ENCODE results near the gene KHK.

KHK gene

DNA sequence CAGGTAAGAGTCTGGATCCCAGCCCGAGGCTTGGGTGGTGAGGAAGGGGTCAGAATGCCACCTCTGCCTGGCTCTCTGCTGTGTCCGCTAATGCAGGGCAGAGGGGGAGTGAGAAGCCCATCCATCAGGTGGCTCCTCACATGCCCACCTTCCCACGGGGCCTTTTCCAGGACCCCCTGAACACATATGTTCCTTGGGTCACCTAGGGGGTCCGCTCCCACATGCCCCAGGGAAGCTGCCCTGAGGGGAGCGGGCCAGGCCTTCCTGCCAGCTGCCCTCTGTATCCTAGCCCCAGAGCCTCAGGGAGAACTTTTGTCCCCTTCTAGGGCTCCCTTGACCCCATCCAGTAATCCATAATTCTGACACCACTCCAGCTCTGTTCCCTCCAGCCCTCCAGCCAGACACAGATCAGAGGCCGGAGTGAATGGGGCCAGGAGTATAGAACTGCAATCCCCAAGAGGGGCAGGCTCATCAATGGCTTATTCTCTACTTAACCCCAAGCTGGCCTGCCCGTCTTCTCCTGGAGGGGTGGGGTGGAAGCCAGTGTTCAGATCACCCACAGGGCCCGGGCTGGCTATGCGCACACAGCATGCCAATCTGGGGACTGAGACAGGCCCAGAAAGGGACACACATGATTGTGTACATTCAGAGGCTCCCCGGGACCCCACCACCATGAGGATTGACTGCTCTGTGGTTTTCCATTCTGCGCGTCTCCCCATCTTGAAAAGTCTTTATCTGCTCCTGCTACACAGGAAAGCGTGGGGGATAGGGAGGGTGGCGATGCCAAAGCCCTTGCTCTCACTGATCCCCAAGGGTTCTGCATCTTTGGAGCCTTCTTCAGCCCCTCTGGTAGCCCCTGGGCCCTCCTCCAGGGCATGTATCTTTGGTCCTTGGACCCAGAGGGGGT, 7.1 kb upstream of the KHK start:
- Histone ChIP-seq H3K27ac (replicated peaks; ENCODE audit: low read length) (no peak overlapping the region), H3K79me1 (ENCODE audit: low read depth, low read length) (no peaks in the 10 kb centered on the region), H3K9ac (ENCODE audit: low read depth, low read length, poor library complexity) (no peak overlapping the region), H2BK15ac (ENCODE audit: low read length) (peak overlapping the region; percentile 96), H3K9me3 (replicated peaks in 1 of 2; ENCODE audit: control insufficient read depth in 2 of 2, insufficient read depth in 1 of 2, low read depth in 1 of 2, low read length in 2 of 2) (no peaks in the 10 kb centered on the region), H3K23ac (ENCODE audit: low read depth, low read length, poor library complexity) (peak overlapping the region; percentile 3), H3K18ac (ENCODE audit: low read length) (peak overlapping the region; percentile 84), H3K4ac (ENCODE audit: low read length) (peak overlapping the region; percentile 41), H3K14ac (ENCODE audit: low read length) (peak overlapping the region; percentile 59), H3K27me3 (ENCODE audit: control insufficient read depth in 3 of 3, insufficient read depth in 3 of 3, low read depth in 1 of 3, low read length in 3 of 3) (no peaks in the 10 kb centered on the region), H3K4me3 (ENCODE audit: low read length in 2 of 2) (no peak overlapping the region), H2BK12ac (ENCODE audit: low read length) (peak overlapping the region; percentile 67), H3K4me2 (ENCODE audit: insufficient read depth, low read length, poor library complexity, severe bottlenecking) (no peak overlapping the region), H2AFZ (ENCODE audit: low read length) (peak overlapping the region; percentile 88), H4K8ac (ENCODE audit: low read depth, low read length) (no peak overlapping the region), H2BK5ac (ENCODE audit: low read length) (peak overlapping the region; percentile 57), H2AK5ac (ENCODE audit: low read depth, low read length) (peak overlapping the region; percentile 71), H3K36me3 (replicated peaks in 1 of 2; ENCODE audit: control insufficient read depth in 2 of 2, insufficient read depth in 2 of 2, low read length in 2 of 2) (no peaks in the 10 kb centered on the region), H4K91ac (ENCODE audit: low read depth, low read length, poor library complexity) (no peak overlapping the region), H2BK120ac (ENCODE audit: low read depth, low read length) (peak overlapping the region; percentile 84), H3K4me1 (ENCODE audit: control insufficient read depth in 2 of 2, insufficient read depth in 1 of 2, low read depth in 1 of 2, low read length in 2 of 2) (peaks cover 12 to 50% of the 10 kb centered on the region in 2 donors)
- no CpG with 5 or more reads among the region's 14 CpGs for WGBS, 2 donors (ENCODE audit: extremely low coverage in 2 of 2, insufficient read length in 2 of 2, insufficient replicate concordance in 1 of 2)
- DNase-seq (ENCODE audit: low spot score) = no peak

DNA sequence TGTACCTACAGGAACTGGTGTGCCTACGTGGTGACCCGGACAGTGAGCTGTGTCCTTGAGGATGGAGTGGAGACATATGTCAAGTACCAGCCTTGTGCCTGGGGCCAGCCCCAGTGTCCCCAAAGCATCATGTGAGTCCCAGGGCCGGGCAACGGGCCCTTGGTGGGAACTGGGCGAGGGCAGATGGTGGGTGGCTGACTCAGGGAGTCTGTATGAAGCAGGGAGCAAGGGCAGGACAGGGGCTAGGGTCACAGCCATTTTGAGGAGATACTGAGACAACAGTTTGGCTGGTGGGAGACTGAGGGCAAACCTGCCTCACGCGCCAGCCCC, 6.5 kb upstream of the KHK start:
- no peak overlapping the region for H4K8ac ChIP-seq (ENCODE audit: low read depth, low read length)
- no peaks in the 10 kb centered on the region for H3K79me1 ChIP-seq (ENCODE audit: low read depth, low read length)
- H3K36me3 ChIP-seq (replicated peaks in 1 of 2; ENCODE audit: control insufficient read depth in 2 of 2, insufficient read depth in 2 of 2, low read length in 2 of 2) = no peaks in the 10 kb centered on the region
- peak overlapping the region; percentile 57 for H2BK5ac ChIP-seq (ENCODE audit: low read length)
- H3K27ac ChIP-seq (replicated peaks; ENCODE audit: low read length) = no peak overlapping the region
- H3K27me3 ChIP-seq (ENCODE audit: control insufficient read depth in 3 of 3, insufficient read depth in 3 of 3, low read depth in 1 of 3, low read length in 3 of 3) = peaks cover 0 to under 1% (median 0%) of the 10 kb centered on the region in 3 experiments
- peak overlapping the region; percentile 96 for H2BK15ac ChIP-seq (ENCODE audit: low read length)
- H2BK12ac ChIP-seq (ENCODE audit: low read length) = peak overlapping the region; percentile 67
- DNase-seq (ENCODE audit: low spot score) = no peak
- H3K4ac ChIP-seq (ENCODE audit: low read length) = no peak overlapping the region
- peak overlapping the region; percentile 71 for H2AK5ac ChIP-seq (ENCODE audit: low read depth, low read length)
- H4K91ac ChIP-seq (ENCODE audit: low read depth, low read length, poor library complexity) = no peak overlapping the region
- peak overlapping the region; percentile 63 for H3K9ac ChIP-seq (ENCODE audit: low read depth, low read length, poor library complexity)
- H3K4me3 ChIP-seq (ENCODE audit: low read length in 2 of 2) = no peak overlapping the region
- no CpG with 5 or more reads among the region's 7 CpGs for WGBS, 2 donors (ENCODE audit: extremely low coverage in 2 of 2, insufficient read length in 2 of 2, insufficient replicate concordance in 1 of 2)
- H3K9me3 ChIP-seq (replicated peaks in 1 of 2; ENCODE audit: control insufficient read depth in 2 of 2, insufficient read depth in 1 of 2, low read depth in 1 of 2, low read length in 2 of 2) = no peaks in the 10 kb centered on the region
- no peak overlapping the region for H3K18ac ChIP-seq (ENCODE audit: low read length)
- no peak overlapping the region for H3K4me2 ChIP-seq (ENCODE audit: insufficient read depth, low read length, poor library complexity, severe bottlenecking)
- peak overlapping the region; percentile 16 for H2AFZ ChIP-seq (ENCODE audit: low read length)
- H2BK120ac ChIP-seq (ENCODE audit: low read depth, low read length) = peak overlapping the region; percentile 90
- H3K23ac ChIP-seq (ENCODE audit: low read depth, low read length, poor library complexity) = peak overlapping the region; percentile 76
- H3K4me1 ChIP-seq (ENCODE audit: control insufficient read depth in 2 of 2, insufficient read depth in 1 of 2, low read depth in 1 of 2, low read length in 2 of 2) = peaks cover 12 to 50% of the 10 kb centered on the region in 2 donors
- H3K14ac ChIP-seq (ENCODE audit: low read length) = peak overlapping the region; percentile 25

DNA sequence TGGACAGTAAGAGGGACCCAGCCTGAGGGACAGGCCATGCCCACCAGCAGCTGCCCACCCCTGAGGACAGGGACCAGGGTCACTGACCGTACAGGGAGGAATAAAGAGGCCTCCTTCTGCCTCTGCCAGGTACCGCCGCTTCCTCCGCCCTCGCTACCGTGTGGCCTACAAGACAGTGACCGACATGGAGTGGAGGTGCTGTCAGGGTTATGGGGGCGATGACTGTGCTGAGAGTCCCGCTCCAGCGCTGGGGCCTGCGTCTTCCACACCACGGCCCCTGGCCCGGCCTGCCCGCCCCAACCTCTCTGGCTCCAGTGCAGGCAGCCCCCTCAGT, 6.0 kb upstream of the KHK start:
- peak overlapping the region; percentile 67 for H3K14ac ChIP-seq (ENCODE audit: low read length)
- no peaks in the 10 kb centered on the region for H3K9me3 ChIP-seq (replicated peaks in 1 of 2; ENCODE audit: control insufficient read depth in 2 of 2, insufficient read depth in 1 of 2, low read depth in 1 of 2, low read length in 2 of 2)
- peak overlapping the region; percentile 67 for H2BK12ac ChIP-seq (ENCODE audit: low read length)
- H3K9ac ChIP-seq (ENCODE audit: low read depth, low read length, poor library complexity) = peak overlapping the region; percentile 38
- peak overlapping the region; percentile 57 for H2BK5ac ChIP-seq (ENCODE audit: low read length)
- no peaks in the 10 kb centered on the region for H3K79me1 ChIP-seq (ENCODE audit: low read depth, low read length)
- no peak overlapping the region for H3K4me3 ChIP-seq (ENCODE audit: low read length in 2 of 2)
- H3K4me2 ChIP-seq (ENCODE audit: insufficient read depth, low read length, poor library complexity, severe bottlenecking) = peak overlapping the region; percentile 29
- H2BK15ac ChIP-seq (ENCODE audit: low read length) = peak overlapping the region; percentile 96
- H3K27me3 ChIP-seq (ENCODE audit: control insufficient read depth in 3 of 3, insufficient read depth in 3 of 3, low read depth in 1 of 3, low read length in 3 of 3) = peaks cover 0 to 2% (median 0%) of the 10 kb centered on the region in 3 experiments
- H3K36me3 ChIP-seq (replicated peaks in 1 of 2; ENCODE audit: control insufficient read depth in 2 of 2, insufficient read depth in 2 of 2, low read length in 2 of 2) = no peaks in the 10 kb centered on the region
- no peak overlapping the region for H3K27ac ChIP-seq (replicated peaks; ENCODE audit: low read length)
- H3K4ac ChIP-seq (ENCODE audit: low read length) = peak overlapping the region; percentile 97
- H2AK5ac ChIP-seq (ENCODE audit: low read depth, low read length) = peak overlapping the region; percentile 71
- H2BK120ac ChIP-seq (ENCODE audit: low read depth, low read length) = peak overlapping the region; percentile 90
- peaks cover 15 to 50% of the 10 kb centered on the region in 2 donors for H3K4me1 ChIP-seq (ENCODE audit: control insufficient read depth in 2 of 2, insufficient read depth in 1 of 2, low read depth in 1 of 2, low read length in 2 of 2)
- H4K8ac ChIP-seq (ENCODE audit: low read depth, low read length) = peak overlapping the region; percentile 53
- H3K18ac ChIP-seq (ENCODE audit: low read length) = peak overlapping the region; percentile 92
- H3K23ac ChIP-seq (ENCODE audit: low read depth, low read length, poor library complexity) = peak overlapping the region; percentile 76
- peak overlapping the region; percentile 86 for H4K91ac ChIP-seq (ENCODE audit: low read depth, low read length, poor library complexity)
- WGBS, 2 donors (ENCODE audit: extremely low coverage in 2 of 2, insufficient read length in 2 of 2, insufficient replicate concordance in 1 of 2) = no CpG with 5 or more reads among the region's 14 CpGs
- peak overlapping the region; percentile 71 for H2AFZ ChIP-seq (ENCODE audit: low read length)
- no peak for DNase-seq (ENCODE audit: low spot score)

DNA sequence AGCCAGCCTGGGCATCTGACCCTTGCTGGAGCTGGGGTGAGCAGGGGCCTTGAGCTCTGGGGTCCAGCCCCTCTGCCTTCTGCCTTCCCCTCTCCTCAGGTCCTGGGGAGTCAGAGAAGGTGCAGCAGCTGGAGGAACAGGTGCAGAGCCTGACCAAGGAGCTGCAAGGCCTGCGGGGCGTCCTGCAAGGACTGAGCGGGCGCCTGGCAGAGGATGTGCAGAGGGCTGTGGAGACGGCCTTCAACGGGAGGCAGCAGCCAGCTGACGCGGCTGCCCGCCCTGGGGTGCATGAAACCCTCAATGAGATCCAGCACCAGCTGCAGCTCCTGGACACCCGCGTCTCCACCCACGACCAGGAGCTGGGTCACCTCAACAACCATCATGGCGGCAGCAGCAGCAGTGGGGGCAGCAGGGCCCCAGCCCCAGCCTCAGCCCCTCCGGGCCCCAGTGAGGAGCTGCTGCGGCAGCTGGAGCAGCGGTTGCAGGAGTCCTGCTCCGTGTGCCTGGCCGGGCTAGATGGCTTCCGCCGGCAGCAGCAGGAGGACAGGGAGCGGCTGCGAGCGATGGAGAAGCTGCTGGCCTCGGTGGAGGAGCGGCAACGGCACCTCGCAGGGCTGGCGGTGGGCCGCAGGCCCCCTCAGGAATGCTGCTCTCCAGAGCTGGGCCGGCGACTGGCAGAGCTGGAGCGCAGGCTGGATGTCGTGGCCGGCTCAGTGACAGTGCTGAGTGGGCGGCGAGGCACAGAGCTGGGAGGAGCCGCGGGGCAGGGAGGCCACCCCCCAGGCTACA, 4.4 kb upstream of the KHK start:
- Histone ChIP-seq H3K36me3 (replicated peaks in 1 of 2; ENCODE audit: control insufficient read depth in 2 of 2, insufficient read depth in 2 of 2, low read length in 2 of 2) (no peaks in the 10 kb centered on the region), H4K8ac (ENCODE audit: low read depth, low read length) (no peak overlapping the region), H4K91ac (ENCODE audit: low read depth, low read length, poor library complexity) (peak overlapping the region; percentile 40), H3K18ac (ENCODE audit: low read length) (peak overlapping the region; percentile 33), H3K4me1 (ENCODE audit: control insufficient read depth in 2 of 2, insufficient read depth in 1 of 2, low read depth in 1 of 2, low read length in 2 of 2) (peaks cover 15 to 43% of the 10 kb centered on the region in 2 donors), H2AK5ac (ENCODE audit: low read depth, low read length) (peak overlapping the region; percentile 66), H3K79me1 (ENCODE audit: low read depth, low read length) (no peaks in the 10 kb centered on the region), H3K4me3 (ENCODE audit: low read length in 2 of 2) (no peak overlapping the region), H2BK5ac (ENCODE audit: low read length) (peak overlapping the region; percentile 55), H3K14ac (ENCODE audit: low read length) (no peak overlapping the region), H3K4me2 (ENCODE audit: insufficient read depth, low read length, poor library complexity, severe bottlenecking) (no peak overlapping the region), H3K23ac (ENCODE audit: low read depth, low read length, poor library complexity) (no peak overlapping the region), H2BK120ac (ENCODE audit: low read depth, low read length) (peak overlapping the region; percentile 11), H3K9me3 (replicated peaks in 1 of 2; ENCODE audit: control insufficient read depth in 2 of 2, insufficient read depth in 1 of 2, low read depth in 1 of 2, low read length in 2 of 2) (no peaks in the 10 kb centered on the region), H3K27ac (replicated peaks; ENCODE audit: low read length) (no peak overlapping the region), H2AFZ (ENCODE audit: low read length) (no peak overlapping the region), H3K27me3 (ENCODE audit: control insufficient read depth in 3 of 3, insufficient read depth in 3 of 3, low read depth in 1 of 3, low read length in 3 of 3) (peaks cover 0 to 6% (median 0%) of the 10 kb centered on the region in 3 experiments), H2BK12ac (ENCODE audit: low read length) (peak overlapping the region; percentile 59), H2BK15ac (ENCODE audit: low read length) (peak overlapping the region; percentile 64), H3K4ac (ENCODE audit: low read length) (no peak overlapping the region), H3K9ac (ENCODE audit: low read depth, low read length, poor library complexity) (no peak overlapping the region)
- DNase-seq (ENCODE audit: low spot score) = no peak
- WGBS, 2 donors (ENCODE audit: extremely low coverage in 2 of 2, insufficient read length in 2 of 2, insufficient replicate concordance in 1 of 2) = no CpG with 5 or more reads among the region's 38 CpGs

All from neuronal stem cell (in vitro differentiated cells).